Activated CD8-positive, alpha-beta memory T cell treated with anti-CD3 and anti-CD28 coated beads, Interleukin-2, amount 50 U/mL, for 24 hours (primary cell): ENCODE measurements around the gene DGKH.

Experiments
- DNase-seq: peaks from one replicate; pipeline ENCODE4 v3.0.0-alpha.2; 2020; ENCODE audit errors: extremely low read depth

The DGKH gene, protein sequence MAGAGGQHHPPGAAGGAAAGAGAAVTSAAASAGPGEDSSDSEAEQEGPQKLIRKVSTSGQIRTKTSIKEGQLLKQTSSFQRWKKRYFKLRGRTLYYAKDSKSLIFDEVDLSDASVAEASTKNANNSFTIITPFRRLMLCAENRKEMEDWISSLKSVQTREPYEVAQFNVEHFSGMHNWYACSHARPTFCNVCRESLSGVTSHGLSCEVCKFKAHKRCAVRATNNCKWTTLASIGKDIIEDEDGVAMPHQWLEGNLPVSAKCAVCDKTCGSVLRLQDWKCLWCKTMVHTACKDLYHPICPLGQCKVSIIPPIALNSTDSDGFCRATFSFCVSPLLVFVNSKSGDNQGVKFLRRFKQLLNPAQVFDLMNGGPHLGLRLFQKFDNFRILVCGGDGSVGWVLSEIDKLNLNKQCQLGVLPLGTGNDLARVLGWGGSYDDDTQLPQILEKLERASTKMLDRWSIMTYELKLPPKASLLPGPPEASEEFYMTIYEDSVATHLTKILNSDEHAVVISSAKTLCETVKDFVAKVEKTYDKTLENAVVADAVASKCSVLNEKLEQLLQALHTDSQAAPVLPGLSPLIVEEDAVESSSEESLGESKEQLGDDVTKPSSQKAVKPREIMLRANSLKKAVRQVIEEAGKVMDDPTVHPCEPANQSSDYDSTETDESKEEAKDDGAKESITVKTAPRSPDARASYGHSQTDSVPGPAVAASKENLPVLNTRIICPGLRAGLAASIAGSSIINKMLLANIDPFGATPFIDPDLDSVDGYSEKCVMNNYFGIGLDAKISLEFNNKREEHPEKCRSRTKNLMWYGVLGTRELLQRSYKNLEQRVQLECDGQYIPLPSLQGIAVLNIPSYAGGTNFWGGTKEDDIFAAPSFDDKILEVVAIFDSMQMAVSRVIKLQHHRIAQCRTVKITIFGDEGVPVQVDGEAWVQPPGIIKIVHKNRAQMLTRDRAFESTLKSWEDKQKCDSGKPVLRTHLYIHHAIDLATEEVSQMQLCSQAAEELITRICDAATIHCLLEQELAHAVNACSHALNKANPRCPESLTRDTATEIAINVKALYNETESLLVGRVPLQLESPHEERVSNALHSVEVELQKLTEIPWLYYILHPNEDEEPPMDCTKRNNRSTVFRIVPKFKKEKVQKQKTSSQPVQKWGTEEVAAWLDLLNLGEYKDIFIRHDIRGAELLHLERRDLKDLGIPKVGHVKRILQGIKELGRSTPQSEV

DNA sequence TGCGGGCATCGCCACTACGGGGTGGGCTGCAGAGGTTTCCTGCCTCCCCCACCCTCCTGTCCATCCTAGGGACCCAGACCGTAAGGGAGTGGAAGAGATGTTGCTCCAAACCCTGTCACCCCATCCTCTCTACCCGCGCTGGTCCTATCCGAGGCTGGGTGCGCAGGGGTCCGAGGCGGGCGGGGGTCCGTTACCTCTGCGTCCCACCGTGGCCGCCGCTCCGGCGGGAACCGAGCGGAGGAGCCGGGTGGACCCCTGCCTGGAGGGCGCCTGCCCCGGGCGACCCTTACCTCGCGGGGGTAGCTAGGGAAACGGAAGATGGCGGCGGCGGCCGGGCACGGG is at the start of gene DGKH:
TSS of gene DGKH (plus strand) at position 307 of the 342 bp plus-strand sequence. CDS start 126 bp downstream, outside the sequence.
- no peak for DNase-seq

DNA sequence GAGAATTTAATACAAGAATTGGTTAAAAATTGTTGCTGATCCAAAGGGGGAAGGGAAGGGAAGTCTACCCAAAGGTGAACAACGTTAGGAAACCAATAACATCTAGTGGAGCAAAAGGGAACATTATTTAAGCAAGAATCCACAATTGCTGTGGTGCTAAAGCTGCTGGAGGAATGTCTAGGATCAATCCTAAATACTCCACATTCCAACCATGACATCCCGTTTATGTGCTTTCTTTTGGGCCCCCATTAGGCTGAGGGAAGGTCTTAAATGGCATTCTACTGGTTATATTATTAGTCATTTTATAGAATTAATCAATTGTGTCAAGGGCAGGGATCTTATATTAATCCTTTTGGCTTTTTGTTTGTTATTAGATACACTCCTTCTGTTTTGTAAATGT is 47.6 kb upstream of the DGKH start:
- DNase-seq: no peak

DNA sequence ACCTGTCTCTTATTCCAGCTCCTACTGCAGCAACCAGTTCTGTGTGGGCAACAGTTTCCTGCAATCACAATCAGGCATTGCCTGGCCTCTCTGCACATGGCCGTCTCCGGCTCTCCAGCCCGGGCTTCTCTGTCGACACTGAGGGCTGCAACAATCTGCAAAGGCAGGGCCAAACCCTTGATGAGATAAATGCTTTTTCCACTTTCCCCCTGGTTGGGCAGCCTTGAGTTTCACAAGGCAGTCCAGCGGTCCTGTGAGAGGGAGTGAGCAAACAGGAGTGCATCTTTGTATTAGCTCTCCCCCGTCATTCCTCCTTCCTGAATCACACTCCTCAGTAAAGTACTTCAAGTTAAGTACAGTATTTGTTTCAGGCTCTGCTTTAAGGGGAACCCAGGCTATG is 46.9 kb upstream of the DGKH start:
- no peak for DNase-seq

DNA sequence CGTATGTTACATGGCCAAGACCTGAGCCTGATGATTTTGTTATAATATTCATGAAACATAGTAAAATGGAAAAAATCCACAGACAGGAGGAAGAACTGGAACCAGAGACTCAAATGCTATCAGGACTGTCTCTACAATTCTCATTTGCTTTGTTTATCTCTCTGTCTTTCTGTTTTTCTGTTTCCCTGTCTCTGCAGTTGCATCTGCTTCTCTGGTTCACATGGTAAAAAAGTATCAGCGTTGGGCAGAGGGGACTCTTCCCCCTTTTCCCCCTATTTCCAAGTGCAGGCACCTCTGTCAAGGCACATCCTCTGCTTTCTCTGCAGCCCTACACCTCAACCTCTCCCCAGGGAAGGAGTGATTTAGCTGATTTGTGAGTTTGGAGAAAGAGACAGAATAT is 46.4 kb upstream of the DGKH start:
- no peak for DNase-seq

DNA sequence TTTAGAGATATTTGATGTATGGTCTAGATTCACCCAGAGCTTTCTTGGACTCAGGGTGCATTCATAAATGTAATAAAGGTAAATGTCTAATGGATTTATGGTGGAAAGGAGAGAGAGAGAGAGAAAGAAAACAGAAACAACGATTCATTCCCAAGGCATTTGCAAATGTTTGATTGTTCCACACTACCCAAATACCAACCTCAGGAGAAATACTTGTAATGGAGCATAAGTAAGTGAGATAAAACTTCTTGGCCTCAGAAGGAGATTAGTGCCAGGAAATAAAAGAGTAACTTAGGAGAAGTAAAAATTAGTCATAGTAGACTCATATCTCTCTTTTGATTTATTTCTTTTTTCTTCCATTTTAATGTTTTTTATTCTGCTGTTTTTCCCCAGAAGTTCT is 40.6 kb upstream of the DGKH start:
- DNase-seq: no peak

DNA sequence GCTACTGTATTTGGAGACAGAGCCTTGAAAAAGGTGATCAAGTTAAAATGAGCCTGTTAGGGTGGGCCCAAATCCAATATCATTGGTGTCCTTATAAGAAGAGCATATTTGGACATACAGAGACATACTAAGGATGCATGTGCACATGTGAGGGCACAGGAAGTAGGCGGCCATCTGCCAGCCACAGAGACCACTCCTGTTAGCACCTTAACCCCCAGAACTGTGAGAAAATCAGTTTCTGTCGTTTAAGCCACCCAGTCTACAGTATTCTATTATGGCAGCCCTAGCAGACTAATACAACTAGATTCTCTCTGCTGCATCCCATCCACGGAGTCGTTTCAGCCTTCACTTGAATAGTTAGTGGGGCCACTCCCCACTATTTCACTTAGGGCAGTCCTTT is 39.4 kb upstream of the DGKH start:
- no peak for DNase-seq

DNA sequence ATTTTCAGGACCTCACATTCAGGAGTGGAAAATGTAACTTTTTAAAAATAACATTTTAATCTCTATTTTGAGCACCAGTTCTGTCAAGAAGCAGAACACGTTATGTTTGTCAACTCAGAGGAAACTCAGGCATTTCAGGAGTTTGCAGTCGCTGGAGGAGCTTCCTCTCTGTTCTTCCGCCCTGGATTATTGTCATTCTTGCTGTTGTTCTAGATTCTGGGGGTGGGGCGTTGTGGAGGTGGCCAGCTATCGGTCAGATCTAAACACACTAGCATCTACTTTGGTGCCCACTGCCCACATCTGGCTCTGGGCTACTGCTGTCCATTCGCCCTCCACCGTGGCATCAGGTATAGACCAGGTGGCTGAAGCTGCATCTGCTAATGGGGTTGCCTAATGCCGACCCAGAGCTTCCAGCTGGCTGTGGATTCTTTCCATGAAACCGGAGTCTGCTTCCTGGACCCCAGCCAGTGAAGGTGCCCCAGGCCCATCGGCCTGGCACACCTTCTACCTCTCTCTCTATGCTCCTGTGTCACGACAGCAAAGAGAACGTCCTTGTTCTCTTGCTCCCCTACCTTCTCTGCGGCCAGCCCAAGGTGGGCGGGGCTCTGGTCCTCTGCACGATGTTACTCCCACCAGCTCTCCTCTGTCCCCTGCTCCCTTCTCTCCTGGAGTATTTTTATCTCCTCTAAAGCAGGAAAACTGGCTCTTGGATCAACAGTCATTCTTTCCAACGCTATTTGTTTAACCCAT is 36.7 kb upstream of the DGKH start:
- no peak for DNase-seq

DNA sequence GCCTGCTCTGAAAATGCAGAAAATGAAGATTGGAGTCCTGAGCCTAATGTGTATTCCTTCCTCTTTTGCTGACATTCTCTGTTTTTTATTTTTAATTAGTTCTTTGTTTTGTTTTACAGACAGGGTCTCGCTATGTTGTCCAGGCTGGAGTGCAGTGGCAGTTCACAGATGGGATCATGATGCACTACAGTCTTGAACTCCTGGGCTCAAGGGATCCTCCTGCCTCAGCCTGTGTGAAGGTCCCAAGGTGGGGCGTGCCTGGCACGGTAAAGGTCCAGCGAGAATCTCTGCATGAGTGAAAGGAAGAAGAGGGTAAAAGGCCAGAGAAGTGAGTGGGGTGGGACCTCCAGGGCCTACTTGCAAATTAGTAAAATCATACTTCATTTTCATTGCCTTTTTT is 34.3 kb upstream of the DGKH start:
- no peak for DNase-seq

DNA sequence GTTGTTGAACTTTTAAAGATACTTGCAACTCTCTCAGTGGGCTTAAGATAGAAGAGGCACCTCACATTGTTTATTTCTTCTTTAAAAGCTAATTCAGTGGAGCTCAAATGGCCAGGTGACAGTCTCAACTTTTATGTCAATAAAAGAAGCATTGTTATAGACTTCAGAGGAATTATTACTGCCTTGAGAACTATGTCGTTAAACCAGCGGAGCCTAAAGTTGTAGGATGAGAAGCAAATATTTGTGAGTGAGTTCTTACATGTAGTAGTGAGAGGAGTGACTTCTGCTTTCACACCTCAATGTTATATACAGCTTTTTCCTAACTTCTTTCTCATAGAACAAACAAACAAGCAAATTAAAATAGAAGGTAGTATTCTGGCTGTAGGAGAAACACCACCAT is 31.2 kb upstream of the DGKH start:
- no peak for DNase-seq

DNA sequence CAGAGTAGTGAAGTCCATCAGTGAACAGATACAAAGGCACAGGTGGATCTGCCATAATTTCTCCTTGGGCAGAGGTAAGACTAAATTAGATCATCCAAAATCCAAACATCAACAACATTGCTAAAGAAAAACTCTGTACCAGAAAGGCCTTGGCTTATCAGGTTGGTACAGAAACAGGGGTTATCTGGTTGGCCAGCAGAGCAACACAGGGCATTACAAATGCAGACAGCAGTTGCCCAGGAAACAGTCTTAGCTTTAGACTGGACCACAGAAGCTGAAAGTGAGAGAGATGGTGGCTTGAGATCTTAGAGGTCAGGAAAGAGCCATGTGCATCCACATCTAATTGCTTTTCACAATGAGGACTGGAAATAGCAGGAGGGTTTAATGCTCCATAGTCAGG is 26.6 kb upstream of the DGKH start:
- DNase-seq: no peak

DNA sequence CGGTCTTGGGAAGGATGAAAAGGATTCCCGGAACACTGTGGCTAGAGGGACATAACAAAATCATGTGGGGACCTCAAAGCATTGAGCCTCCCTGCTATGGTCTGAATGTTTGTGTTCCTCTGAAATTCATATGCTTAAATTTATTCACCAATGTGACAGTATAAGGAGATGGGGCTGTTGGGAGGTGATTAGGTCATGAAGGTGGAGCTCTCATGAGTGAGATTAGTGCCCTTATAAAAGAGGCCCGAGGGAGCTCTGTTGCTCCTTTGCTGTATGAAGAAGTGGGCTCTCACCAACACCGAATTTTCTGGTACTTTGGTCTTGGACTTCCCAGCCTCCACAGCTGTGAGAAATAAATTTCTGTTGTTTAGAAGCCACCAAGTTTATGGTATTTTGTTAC is 26.1 kb upstream of the DGKH start:
- no peak for DNase-seq

DNA sequence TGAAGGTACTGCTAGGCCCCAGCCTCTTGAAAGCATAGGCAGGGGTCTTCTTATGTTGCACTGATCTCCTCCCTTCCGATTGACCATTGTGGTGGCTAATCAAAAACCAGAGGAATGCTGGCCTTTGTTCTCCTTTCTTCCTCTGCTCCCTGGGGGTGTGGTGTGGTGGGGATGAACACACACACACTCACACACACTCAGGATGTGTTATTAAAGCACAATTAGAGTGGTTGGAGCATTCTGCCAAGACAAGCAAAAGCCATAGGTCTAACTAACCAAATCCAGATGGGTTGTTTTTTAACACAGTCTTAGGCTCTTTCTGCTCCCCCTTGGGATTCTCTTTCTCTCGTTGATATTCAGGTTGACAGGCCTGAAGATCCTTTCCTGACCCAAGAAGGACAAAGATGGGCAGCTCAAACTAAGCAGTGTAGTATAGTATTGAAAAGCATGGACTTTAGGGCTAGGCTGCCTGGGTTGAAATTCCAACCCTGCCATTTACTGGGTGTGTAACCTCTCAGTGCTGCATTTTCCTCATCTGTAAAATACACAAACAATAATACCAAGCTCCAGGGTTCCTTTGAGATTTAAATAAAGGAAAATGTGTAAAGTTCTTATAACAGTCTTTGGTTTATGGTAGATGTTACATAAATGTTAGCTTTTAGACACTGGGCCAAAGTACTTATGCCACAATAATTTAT is 25.5 kb upstream of the DGKH start:
- no peak for DNase-seq

DNA sequence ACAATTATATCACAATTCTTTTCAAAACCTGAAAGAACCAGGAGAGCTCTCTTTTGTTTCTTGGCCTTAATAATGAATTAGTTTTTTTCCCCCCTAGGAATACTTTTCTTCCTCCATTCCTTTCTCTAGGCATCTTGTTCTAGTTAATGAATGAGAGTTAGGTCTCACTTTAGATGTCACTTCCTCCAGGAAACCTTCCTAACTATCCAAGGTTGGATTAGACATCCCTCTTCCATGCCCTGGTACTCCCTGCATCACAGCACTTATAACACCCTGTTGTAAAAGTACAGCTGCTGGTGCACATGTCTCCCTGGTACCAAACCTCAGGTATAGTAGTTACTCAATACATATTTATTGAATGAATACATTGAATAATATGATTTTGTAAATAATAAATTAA is 21.2 kb upstream of the DGKH start:
- DNase-seq: no peak

DNA sequence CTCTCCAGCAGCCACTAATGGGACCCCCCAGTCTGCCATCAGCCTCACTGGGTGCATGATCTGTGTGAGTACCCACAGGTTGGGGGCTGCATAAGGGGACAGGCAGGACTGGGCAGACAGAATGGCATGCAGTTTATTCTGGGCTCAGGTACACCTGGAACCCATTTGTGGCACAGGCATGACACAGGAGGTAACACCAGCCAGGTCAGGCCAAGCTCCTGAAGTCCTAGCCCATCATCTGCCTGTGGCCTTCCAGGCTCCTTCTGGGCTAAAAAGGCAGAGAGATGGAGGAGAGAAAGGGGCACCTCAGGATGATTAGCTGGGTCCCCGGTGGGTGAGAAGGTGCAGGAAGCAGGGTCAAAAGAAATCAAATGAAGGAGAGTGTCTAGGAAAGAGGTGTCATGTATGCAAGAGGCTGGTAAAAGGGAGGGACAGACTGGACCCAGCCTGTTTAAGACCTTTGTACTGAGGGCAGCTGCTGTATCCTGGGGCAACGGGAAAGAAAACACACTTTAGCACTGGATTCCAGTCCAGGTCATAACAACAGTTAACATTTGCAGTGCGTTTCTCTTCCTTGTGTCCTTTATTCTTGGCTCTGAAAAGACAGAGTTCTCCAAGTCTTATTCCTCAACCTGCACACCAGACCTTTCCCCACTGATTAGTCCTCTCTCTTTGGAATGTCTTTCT is 20.2 kb upstream of the DGKH start:
- DNase-seq: no peak

DNA sequence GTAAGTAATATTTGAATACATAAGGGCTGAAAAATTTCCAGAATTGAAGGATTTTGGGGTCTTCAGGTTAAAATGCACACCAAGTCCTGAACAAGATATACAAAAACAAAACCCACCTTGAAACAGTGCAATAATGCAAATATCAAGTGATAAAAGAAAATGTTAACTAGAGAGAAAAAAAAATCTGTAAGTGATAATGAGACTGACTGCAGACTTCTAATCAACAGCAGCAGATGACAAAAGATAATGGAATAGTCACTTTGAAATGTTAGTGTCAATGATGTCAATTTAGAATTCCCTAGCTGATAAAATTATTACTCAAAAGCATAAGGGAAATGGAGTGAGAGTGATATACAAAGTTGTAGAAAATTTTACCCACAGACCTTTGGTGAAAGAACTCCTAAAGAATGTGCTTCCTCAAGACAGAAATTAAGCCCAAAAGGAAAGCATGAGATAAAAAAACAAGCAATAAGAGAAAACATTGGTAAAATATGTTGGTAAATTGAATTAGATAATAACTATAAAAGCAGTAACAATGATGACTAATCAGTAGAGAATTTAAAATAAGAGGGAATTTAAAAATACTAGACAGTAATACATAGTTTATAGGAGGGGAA is 12.4 kb upstream of the DGKH start:
- no peak for DNase-seq

DNA sequence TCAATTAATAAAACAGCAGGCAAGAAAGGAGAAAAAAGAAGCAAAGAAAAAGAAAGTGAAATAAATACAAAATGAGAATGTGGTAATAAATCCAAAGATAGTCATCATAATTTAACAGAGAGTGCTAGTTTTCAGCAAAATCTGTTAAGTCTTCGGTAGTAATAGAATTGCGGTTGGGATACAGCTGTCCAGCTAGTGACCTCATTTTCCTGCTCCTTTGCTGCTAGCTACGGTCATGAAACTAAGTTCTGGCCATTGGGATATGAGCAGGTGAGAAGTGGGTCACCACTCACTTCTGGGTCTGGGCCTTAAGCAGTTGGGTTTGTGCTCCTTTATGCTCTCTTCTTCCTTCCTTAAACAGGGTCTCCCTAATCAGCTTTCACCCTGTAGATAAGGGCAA is 11.7 kb upstream of the DGKH start:
- no peak for DNase-seq

DNA sequence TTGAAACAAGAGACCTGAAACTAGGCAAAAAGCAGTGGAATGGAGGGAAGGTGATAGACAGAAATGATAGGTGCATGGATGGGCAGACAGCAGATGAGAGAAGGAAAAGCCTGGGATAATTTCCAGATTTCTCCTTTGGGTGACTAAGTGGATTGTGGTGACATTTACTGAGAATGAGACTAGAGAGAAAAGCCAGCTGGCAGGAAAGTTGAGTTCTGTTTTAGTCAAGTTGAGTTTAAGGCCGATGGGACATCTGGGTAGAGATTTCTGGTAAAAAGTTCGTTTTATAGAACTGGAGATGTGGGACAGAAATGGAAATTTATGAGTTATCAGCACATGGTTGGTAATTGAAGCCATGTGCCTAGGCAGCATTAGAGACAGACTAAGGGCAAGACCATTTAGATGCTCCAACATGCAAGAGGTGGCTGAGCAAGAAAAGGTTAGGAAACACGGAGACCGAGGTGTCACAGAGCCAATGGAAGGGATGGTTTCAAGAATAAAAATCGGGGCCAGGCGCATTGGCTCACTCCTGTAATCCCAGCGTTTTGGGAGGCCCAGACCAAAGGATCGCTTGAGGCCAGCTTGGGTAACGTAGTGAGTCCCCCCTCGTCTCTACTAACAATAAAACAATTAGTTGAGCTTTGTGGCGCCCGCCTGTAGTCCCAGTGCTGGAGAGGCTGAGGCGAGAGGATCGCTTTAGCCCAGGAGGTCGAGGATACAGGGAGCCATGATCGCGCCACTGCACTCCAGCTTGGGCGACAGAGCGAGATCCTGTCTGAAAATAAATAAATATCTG is 9.6 kb upstream of the DGKH start:
- DNase-seq: no peak

DNA sequence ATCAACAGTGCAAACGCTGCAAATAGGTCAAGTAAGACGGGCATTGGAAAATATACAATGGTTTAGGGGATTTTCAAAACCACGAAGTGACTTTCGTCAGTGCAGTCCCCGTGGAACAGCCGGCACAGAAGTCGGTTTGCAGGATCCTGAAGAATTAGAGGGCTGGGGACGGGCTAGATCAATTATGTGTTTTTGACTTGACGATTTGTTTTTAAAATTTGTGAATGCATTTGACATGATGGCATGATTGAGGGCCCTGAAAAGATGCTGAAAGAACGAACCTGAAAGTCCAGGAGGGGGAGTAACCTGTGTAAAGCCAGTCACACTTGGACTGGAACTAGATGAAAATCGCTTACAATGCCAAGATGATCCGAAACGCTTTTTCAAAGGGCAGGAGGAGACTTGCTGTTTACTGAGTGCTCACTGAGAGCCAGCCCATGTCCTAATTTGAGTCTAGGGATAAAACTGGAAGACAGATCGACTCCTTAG is 8.9 kb upstream of the DGKH start:
- no peak for DNase-seq
